GM23338 (cell line): ENCODE data around the gene C4BPA. TPM values are rescaled to one million over a fixed set of nuclear protein-coding genes. Genes with fewer than 3 reads are reported as not detected.

ENCODE experiments used
- ATAC-seq: fragments of 200-7000 bp; cut with Tn5 transposase; 3 replicates; pipeline ENCODE4 v1.9.1; 2020
- DNase-seq: peaks from one replicate; pipeline ENCODE4 v3.0.0-alpha.2; 2015; ENCODE audit warnings: low spot score
- H2AFZ ChIP-seq: fragments of 200-600 bp; sonication (generic); 2 replicates; pipeline ENCODE4 v1.8.0; 2016; ENCODE audit warnings: antibody characterized with exemption, mild to moderate bottlenecking, moderate library complexity
- H3F3A ChIP-seq: fragments of 200-600 bp; sonication (generic); replicated peaks from 2 replicates; pipeline ENCODE4 v1.8.0; 2017; ENCODE audit warnings: antibody characterized with exemption, mixed run types, low read depth
- H3K27ac ChIP-seq: fragments of 200-600 bp; sonication (generic); 2 replicates; pipeline ENCODE4 v1.6.1; 2016; ENCODE audit warnings: low read depth
- H3K27me3 ChIP-seq: fragments of 200-600 bp; sonication (generic); 2 replicates; pipeline ENCODE4 v1.8.0; 2016; ENCODE audit warnings: mild to moderate bottlenecking, mixed run types, moderate library complexity; ENCODE audit not compliant: insufficient read depth
- H3K36me3 ChIP-seq: fragments of 200-600 bp; sonication (generic); 2 replicates; pipeline ENCODE4 v1.8.0; 2016; ENCODE audit warnings: mild to moderate bottlenecking; ENCODE audit not compliant: insufficient read depth
- H3K4me1 ChIP-seq: fragments of 200-600 bp; sonication (generic); 2 replicates; pipeline ENCODE4 v1.8.0; 2016; ENCODE audit warnings: mild to moderate bottlenecking, moderate library complexity; ENCODE audit not compliant: insufficient read depth
- H3K4me2 ChIP-seq: fragments of 200-600 bp; sonication (generic); 2 replicates; pipeline ENCODE4 v1.7.1; 2017; ENCODE audit warnings: mixed run types
- H3K4me3 ChIP-seq: fragments of 200-600 bp; sonication (generic); 2 replicates; pipeline ENCODE4 v1.6.1; 2016; ENCODE audit warnings: mixed run types
- H3K79me2 ChIP-seq: fragments of 200-600 bp; sonication (generic); replicated peaks from 2 replicates; pipeline ENCODE4 v1.8.0; 2017; ENCODE audit warnings: mild to moderate bottlenecking; ENCODE audit not compliant: insufficient read depth
- H3K9me2 ChIP-seq: fragments of 200-600 bp; sonication (generic); 2 replicates; pipeline ENCODE4 v1.8.0; 2017; ENCODE audit not compliant: insufficient read depth
- H4K20me1 ChIP-seq: fragments of 200-600 bp; sonication (generic); replicated peaks from 2 replicates; pipeline ENCODE4 v1.8.0; 2017; ENCODE audit warnings: mild to moderate bottlenecking; ENCODE audit not compliant: insufficient read depth
- H3K27ac Mint-ChIP-seq: 2 replicates; pipeline ENCODE4 v1.8.0; 2020; ENCODE audit warnings: inconsistent platforms, mild to moderate bottlenecking, moderate library complexity, mixed read lengths
- H3K27me3 Mint-ChIP-seq: 3 replicates; pipeline ENCODE4 v1.8.0; 2022; ENCODE audit warnings: low read depth, mild to moderate bottlenecking, moderate library complexity, mixed read lengths, inconsistent platforms; ENCODE audit not compliant: insufficient read depth, poor library complexity
- H3K36me3 Mint-ChIP-seq: 3 replicates; pipeline ENCODE4 v1.8.0; 2021; ENCODE audit warnings: low read depth, mild to moderate bottlenecking, inconsistent platforms, moderate library complexity, mixed read lengths
- H3K4me1 Mint-ChIP-seq: 3 replicates; pipeline ENCODE4 v1.8.0; 2020; ENCODE audit warnings: mild to moderate bottlenecking, inconsistent platforms, mixed read lengths
- H3K4me3 Mint-ChIP-seq: 3 replicates; pipeline ENCODE4 v1.8.0; 2021; ENCODE audit warnings: moderate library complexity, mild to moderate bottlenecking, inconsistent platforms, mixed read lengths
- H3K9me3 Mint-ChIP-seq: 3 replicates; pipeline ENCODE4 v1.8.0; 2020; ENCODE audit warnings: moderate library complexity, mild to moderate bottlenecking, inconsistent platforms, mixed read lengths
- CREB1 ChIP-seq: fragments of 250-450 bp; sonication (Bioruptor Pico); IDR thresholded peaks from 2 replicates; pipeline ENCODE4 v1.5.0; 2020; ENCODE audit warnings: low read depth, mild to moderate bottlenecking, moderate library complexity
- EZH2 ChIP-seq: fragments of 200-600 bp; sonication (generic); IDR thresholded peaks from one replicate; pipeline ENCODE4 v1.8.0; 2017; ENCODE audit warnings: antibody characterized with exemption, mild to moderate bottlenecking, low read depth; ENCODE audit not compliant: unreplicated experiment
- EZH2phosphoT487 ChIP-seq: fragments of 200-600 bp; sonication (generic); IDR thresholded peaks from one replicate; pipeline ENCODE4 v1.8.1; 2018; ENCODE audit warnings: antibody characterized with exemption; ENCODE audit not compliant: unreplicated experiment
- NANOG ChIP-seq: IDR thresholded peaks from 2 replicates; pipeline ENCODE4 v1.6.1; 2016; ENCODE audit warnings: antibody characterized with exemption, borderline replicate concordance
- POLR2AphosphoS5 ChIP-seq: IDR thresholded peaks from 2 replicates; pipeline ENCODE4 v1.6.1; 2016; ENCODE audit warnings: antibody characterized with exemption, low read depth
- polyA plus RNA-seq: library from polyadenylated mRNA; unstranded; fragments of >200 nt; fragmentation: Nextera tagmentation; extraction: Ambion mirVana; gene quantifications from 2 replicates; pipeline ENCODE4 v1.2.1, GENCODE V29; 2016
- total RNA-seq: library from RNA; depleted of rRNA; stranded (reverse); fragments of >200 nt; shearing (Covaris generic); gene quantifications from 2 replicates; pipeline ENCODE4 v1.2.3, GENCODE V29; 2014
- TF ChIP-seq, protein P1 (sequence below): fragments of 250-450 bp; sonication (Bioruptor Pico); IDR thresholded peaks from 2 replicates; pipeline ENCODE4 v1.5.0; 2020; ENCODE audit warnings: mild to moderate bottlenecking, moderate library complexity
- TF ChIP-seq, protein P2 (sequence below): IDR thresholded peaks from 2 replicates; pipeline ENCODE4 v1.6.1; 2016; ENCODE audit warnings: antibody characterized with exemption

The C4BPA gene
- total and polyA plus RNA-seq, 2 experiments from 2014 or later, result not detected

DNA sequence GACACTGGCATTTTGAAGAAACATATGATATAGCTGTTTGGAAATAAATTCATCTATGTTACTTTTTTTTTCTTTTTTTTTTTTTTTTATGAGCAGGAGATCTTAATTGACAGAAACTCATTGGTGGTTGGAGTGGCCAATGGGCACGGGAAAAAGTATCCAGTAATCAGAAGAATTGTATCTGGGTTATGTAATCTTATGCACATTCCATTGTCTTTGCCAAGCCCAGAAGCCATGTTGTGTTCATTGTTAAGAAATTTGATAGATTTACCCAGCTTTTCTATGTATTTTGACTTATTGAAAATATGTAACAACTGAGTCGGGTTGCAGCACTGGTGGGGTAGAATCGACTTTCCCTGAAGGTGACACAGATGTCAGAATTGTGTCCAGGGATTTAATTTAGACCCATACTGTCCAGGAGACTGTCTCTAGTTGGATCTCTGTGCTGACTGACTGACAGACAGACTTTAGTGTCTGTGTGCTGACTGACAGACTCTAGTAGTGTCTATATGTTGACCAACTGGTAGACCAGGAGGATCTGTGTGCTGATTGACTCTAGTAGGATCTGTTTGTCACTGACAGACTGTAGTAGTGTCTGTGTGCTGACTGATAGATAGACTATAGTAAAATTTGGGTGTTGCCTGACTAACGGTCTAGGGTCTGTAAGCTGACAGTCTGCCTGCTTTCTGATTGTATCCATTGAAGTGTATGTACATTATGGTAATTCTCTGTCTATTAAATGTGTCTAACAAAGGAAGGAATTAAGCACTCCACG lies 27.7 kb upstream of the C4BPA start (continued):
- TF ChIP-seq, protein P1, sequence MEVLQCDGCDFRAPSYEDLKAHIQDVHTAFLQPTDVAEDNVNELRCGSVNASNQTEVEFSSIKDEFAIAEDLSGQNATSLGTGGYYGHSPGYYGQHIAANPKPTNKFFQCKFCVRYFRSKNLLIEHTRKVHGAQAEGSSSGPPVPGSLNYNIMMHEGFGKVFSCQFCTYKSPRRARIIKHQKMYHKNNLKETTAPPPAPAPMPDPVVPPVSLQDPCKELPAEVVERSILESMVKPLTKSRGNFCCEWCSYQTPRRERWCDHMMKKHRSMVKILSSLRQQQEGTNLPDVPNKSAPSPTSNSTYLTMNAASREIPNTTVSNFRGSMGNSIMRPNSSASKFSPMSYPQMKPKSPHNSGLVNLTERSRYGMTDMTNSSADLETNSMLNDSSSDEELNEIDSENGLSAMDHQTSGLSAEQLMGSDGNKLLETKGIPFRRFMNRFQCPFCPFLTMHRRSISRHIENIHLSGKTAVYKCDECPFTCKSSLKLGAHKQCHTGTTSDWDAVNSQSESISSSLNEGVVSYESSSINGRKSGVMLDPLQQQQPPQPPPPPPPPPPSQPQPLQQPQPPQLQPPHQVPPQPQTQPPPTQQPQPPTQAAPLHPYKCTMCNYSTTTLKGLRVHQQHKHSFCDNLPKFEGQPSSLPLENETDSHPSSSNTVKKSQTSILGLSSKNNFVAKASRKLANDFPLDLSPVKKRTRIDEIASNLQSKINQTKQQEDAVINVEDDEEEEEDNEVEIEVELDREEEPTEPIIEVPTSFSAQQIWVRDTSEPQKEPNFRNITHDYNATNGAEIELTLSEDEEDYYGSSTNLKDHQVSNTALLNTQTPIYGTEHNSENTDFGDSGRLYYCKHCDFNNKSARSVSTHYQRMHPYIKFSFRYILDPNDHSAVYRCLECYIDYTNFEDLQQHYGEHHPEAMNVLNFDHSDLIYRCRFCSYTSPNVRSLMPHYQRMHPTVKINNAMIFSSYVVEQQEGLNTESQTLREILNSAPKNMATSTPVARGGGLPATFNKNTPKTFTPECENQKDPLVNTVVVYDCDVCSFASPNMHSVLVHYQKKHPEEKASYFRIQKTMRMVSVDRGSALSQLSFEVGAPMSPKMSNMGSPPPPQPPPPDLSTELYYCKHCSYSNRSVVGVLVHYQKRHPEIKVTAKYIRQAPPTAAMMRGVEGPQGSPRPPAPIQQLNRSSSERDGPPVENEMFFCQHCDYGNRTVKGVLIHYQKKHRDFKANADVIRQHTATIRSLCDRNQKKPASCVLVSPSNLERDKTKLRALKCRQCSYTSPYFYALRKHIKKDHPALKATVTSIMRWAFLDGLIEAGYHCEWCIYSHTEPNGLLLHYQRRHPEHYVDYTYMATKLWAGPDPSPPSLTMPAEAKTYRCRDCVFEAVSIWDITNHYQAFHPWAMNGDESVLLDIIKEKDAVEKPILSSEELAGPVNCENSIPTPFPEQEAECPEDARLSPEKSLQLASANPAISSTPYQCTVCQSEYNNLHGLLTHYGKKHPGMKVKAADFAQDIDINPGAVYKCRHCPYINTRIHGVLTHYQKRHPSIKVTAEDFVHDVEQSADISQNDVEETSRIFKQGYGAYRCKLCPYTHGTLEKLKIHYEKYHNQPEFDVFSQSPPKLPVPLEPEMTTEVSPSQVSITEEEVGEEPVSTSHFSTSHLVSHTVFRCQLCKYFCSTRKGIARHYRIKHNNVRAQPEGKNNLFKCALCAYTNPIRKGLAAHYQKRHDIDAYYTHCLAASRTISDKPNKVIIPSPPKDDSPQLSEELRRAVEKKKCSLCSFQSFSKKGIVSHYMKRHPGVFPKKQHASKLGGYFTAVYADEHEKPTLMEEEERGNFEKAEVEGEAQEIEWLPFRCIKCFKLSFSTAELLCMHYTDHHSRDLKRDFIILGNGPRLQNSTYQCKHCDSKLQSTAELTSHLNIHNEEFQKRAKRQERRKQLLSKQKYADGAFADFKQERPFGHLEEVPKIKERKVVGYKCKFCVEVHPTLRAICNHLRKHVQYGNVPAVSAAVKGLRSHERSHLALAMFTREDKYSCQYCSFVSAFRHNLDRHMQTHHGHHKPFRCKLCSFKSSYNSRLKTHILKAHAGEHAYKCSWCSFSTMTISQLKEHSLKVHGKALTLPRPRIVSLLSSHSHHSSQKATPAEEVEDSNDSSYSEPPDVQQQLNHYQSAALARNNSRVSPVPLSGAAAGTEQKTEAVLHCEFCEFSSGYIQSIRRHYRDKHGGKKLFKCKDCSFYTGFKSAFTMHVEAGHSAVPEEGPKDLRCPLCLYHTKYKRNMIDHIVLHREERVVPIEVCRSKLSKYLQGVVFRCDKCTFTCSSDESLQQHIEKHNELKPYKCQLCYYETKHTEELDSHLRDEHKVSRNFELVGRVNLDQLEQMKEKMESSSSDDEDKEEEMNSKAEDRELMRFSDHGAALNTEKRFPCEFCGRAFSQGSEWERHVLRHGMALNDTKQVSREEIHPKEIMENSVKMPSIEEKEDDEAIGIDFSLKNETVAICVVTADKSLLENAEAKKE, result no peak

DNA sequence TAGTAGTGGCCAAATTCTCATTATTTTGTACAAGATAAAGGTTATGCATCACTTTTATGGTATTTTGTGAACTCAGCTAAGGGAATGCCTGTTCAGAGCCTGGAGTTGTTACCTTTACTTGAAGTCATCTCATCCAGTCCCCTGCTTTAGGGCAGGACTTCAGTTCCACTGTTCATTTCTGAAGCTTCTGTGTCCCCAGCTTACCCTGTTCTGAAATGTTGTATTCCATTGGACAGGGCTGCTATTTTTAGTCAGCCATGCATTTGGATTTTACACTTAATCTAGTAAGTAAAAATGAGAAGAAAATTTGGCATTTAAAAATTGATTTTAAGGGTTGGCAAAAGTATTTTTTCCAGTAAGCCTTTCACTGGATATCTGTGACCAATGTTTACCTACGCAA lies 27.0 kb upstream of the C4BPA start:
- H3K27ac ChIP-seq, result no peak overlapping the region
- Mint-ChIP-seq H3K4me1 (peaks cover 13% of the 10 kb centered on the region; the same call in 2 of the 3 replicates), H3K36me3 (no peaks in the 10 kb centered on the region; the same call in 1 of the 3 replicates), H3K27ac (no peak overlapping the region), H3K27me3 (peaks cover 2% of the 10 kb centered on the region), H3K4me3 (no peak overlapping the region), H3K9me3 (no peaks in the 10 kb centered on the region)
- ATAC-seq, result no peak
- peaks cover 3% of the 10 kb centered on the region; the same call in 1 of the 2 replicates for H3K4me1 ChIP-seq
- H3K36me3 ChIP-seq, result no peaks in the 10 kb centered on the region
- no peak overlapping the region for H3K4me2 ChIP-seq
- H2AFZ ChIP-seq, result no peak overlapping the region
- DNase-seq, result no peak
- no peaks in the 10 kb centered on the region for H3K27me3 ChIP-seq
- H3K4me3 ChIP-seq, result no peak overlapping the region
- no peaks in the 10 kb centered on the region for H3K79me2 ChIP-seq
- no peaks in the 10 kb centered on the region for H3K9me2 ChIP-seq
- H3F3A ChIP-seq, result no peaks in the 10 kb centered on the region
- peaks cover 3% of the 10 kb centered on the region; the same call in 1 of the 2 replicates for H4K20me1 ChIP-seq
- no peak for TF ChIP-seq EZH2phosphoT487
- TF ChIP-seq, protein P2, sequence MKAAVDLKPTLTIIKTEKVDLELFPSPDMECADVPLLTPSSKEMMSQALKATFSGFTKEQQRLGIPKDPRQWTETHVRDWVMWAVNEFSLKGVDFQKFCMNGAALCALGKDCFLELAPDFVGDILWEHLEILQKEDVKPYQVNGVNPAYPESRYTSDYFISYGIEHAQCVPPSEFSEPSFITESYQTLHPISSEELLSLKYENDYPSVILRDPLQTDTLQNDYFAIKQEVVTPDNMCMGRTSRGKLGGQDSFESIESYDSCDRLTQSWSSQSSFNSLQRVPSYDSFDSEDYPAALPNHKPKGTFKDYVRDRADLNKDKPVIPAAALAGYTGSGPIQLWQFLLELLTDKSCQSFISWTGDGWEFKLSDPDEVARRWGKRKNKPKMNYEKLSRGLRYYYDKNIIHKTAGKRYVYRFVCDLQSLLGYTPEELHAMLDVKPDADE, result no peak
- TF ChIP-seq NANOG, result no peak
- no peak for TF ChIP-seq CREB1 (CRISPR knock-in tag)
- no peak for TF ChIP-seq EZH2
- TF ChIP-seq, protein P1, result no peak
- TF ChIP-seq POLR2AphosphoS5, result no peak
